Activated T-helper 17 cell treated with anti-CD3 and anti-CD28 coated beads, Interleukin-2, amount 50 U/mL, for 72 hours (primary cell): ENCODE data around the gene MRAS. TPM values are rescaled to one million over a fixed set of nuclear protein-coding genes. Genes with fewer than 3 reads are reported as not detected.
"Not testable (repeated sequence)": the region's sequence is repeated elsewhere in the genome, so short reads cannot be mapped to it uniquely, and the experiment has no call there.

Experiments used
- ATAC-seq: fragments of 150-1000 bp; cut with Tn5 transposase; replicated peaks from 2 replicates; pipeline ENCODE4 v1.10.0; 2021; ENCODE audit warnings: mild to moderate bottlenecking, moderate library complexity
- H3K27ac Mint-ChIP-seq: one replicate; pipeline ENCODE4 v1.8.0; 2022; ENCODE audit warnings: mixed read lengths
- H3K27me3 Mint-ChIP-seq: one replicate; pipeline ENCODE4 v1.8.0; 2022; ENCODE audit warnings: mixed read lengths
- H3K36me3 Mint-ChIP-seq: one replicate; pipeline ENCODE4 v1.8.0; 2022; ENCODE audit warnings: low read depth, mild to moderate bottlenecking, mixed read lengths
- H3K4me1 Mint-ChIP-seq: one replicate; pipeline ENCODE4 v1.8.0; 2022; ENCODE audit warnings: mixed read lengths
- H3K4me3 Mint-ChIP-seq: one replicate; pipeline ENCODE4 v1.8.0; 2022; ENCODE audit warnings: mild to moderate bottlenecking, mixed read lengths
- H3K9me3 Mint-ChIP-seq: one replicate; pipeline ENCODE4 v1.8.0; 2022; ENCODE audit warnings: mixed read lengths
- total RNA-seq, 2 donors: library from RNA; stranded (reverse); gene quantifications; one replicate each; pipeline ENCODE4 v1.2.3, GENCODE V29; 2022

Gene MRAS
- total RNA-seq, 2 donors from 2014 or later: 0.37 to 0.67 TPM

DNA sequence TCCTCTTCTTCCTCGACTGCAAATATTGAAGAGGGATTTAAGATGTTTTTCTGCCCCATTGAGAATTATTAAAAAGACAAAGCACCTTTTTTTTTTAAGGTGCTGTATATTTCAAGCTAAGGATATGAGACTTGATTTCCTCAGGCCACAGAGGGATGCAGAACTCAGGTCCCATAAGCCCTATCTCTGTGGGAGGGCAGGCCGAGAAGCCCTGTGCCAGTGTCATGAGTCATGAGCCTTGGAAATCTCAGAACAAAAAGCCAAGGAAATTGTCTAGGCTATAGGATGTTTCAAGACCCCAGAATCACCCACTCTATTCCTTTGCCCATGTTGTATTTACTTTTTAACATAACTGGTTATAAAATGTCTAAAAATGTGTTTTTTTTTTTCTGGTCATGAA is 93.4 kb downstream of the MRAS start:
- Mint-ChIP-seq H3K36me3 (no peaks in the 10 kb centered on the region), H3K27ac (no peak overlapping the region), H3K9me3 (no peaks in the 10 kb centered on the region), H3K4me3 (no peak overlapping the region), H3K27me3 (peaks cover 11% of the 10 kb centered on the region), H3K4me1 (no peaks in the 10 kb centered on the region)
- no peak for ATAC-seq

- H3K4me3 Mint-ChIP-seq: no peak overlapping the region
- H3K36me3 Mint-ChIP-seq: no peaks in the 10 kb centered on the region
- H3K9me3 Mint-ChIP-seq: no peaks in the 10 kb centered on the region
- peaks cover 6% of the 10 kb centered on the region for H3K27me3 Mint-ChIP-seq
- no peaks in the 10 kb centered on the region for H3K4me1 Mint-ChIP-seq
- H3K27ac Mint-ChIP-seq: no peak overlapping the region
- ATAC-seq: no peak
These were observed 94.1 kb downstream of the MRAS start for GRCh38 chr3:138442433-138442832.

DNA sequence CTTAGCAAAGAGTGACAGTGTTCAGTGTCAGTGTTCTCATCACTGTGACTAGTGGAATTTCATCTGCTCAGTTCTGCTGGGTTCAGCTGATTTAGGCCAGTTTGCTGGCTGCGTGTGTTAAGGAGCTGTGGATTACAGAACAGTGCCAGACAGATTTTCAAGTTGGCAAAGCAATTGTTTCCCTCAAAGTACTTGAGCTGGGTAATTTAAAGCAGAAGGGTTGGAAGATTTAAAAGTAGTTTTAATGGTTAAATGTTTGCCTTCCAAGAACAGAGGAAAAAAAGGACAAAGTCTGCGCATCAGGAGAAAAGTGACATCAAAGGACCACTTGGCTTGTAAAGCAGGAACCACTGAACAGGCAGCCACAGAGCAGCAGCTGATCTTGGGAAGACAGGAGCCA is 94.7 kb downstream of the MRAS start:
- Mint-ChIP-seq H3K27me3 (peaks cover 4% of the 10 kb centered on the region), H3K27ac (no peak overlapping the region), H3K9me3 (no peaks in the 10 kb centered on the region), H3K4me3 (no peak overlapping the region), H3K4me1 (no peaks in the 10 kb centered on the region), H3K36me3 (no peaks in the 10 kb centered on the region)
- no peak for ATAC-seq

- Mint-ChIP-seq H3K27ac (no peak overlapping the region), H3K4me3 (no peak overlapping the region), H3K9me3 (no peaks in the 10 kb centered on the region), H3K36me3 (no peaks in the 10 kb centered on the region), H3K27me3 (no peaks in the 10 kb centered on the region), H3K4me1 (no peaks in the 10 kb centered on the region)
- no peak for ATAC-seq
These were observed 95.4 kb downstream of the MRAS start for GRCh38 chr3:138443521-138444503.

DNA sequence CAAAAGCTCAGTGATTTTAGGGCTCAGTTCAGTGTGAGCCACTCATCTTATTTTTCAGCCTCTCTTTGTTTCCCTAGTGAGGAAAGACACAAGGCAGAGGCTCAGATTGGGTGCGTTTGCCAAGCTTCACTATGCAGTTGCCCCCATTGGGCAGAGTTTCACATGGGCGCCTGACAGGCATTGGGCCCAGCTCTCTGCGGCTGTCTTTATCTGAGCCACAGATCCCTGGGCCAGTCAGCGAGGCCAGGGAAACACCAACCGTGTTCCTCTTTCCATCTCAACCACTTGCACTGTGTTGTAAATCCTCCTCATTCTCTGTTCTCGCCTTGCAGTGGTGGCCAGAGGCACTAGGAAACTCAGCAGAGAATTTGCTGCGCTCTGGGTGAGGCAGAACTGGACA is 96.9 kb downstream of the MRAS start:
- no peak for ATAC-seq
- Mint-ChIP-seq H3K4me1 (no peaks in the 10 kb centered on the region), H3K36me3 (no peaks in the 10 kb centered on the region), H3K4me3 (no peak overlapping the region), H3K9me3 (no peaks in the 10 kb centered on the region), H3K27ac (no peak overlapping the region), H3K27me3 (no peaks in the 10 kb centered on the region)

DNA sequence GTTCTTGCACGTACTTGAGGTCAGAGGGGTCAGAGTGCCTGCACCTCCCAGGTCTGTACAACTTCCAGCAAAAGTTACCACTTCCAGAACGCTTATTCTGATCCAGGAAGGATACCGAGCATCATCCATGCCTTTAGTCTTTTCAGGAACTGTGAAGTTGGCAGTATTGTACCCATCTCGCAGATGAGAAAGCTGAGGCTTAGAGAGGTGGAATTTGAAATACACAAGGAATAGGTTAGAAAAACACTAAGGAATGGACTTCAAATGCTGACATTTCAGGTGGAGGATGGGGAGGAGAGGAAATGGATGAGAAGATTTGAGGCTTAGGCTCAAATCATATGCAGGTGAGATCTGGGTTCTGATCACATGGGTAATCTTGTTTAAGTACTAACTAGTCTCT is 97.3 kb downstream of the MRAS start:
- no peaks in the 10 kb centered on the region for H3K27me3 Mint-ChIP-seq
- H3K36me3 Mint-ChIP-seq: no peaks in the 10 kb centered on the region
- no peaks in the 10 kb centered on the region for H3K9me3 Mint-ChIP-seq
- H3K27ac Mint-ChIP-seq: no peak overlapping the region
- H3K4me3 Mint-ChIP-seq: no peak overlapping the region
- ATAC-seq: no peak
- no peaks in the 10 kb centered on the region for H3K4me1 Mint-ChIP-seq

DNA sequence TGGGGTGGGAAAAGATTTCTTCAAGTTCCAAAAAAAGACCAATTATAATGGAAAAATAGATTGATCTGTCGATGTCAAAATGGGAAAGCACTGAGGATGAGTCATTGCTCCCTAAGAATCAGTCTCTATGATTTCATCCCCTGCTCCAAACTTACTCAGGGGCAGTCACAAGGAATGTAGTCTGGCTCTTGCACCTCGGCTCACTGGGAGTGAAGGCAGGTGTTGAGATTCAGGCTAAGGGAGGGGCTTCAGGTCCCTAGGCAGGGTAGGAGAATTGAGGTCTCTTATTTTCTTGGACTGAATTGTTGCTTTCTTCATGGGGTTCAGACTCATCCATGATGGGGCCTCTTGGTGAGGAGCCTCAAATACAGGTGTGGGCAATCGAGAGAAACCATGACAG is 100.3 kb downstream of the MRAS start:
- no peaks in the 10 kb centered on the region for H3K36me3 Mint-ChIP-seq
- H3K4me1 Mint-ChIP-seq: no peaks in the 10 kb centered on the region
- ATAC-seq: no peak
- no peak overlapping the region for H3K27ac Mint-ChIP-seq
- H3K27me3 Mint-ChIP-seq: no peaks in the 10 kb centered on the region
- no peaks in the 10 kb centered on the region for H3K9me3 Mint-ChIP-seq
- H3K4me3 Mint-ChIP-seq: no peak overlapping the region

DNA sequence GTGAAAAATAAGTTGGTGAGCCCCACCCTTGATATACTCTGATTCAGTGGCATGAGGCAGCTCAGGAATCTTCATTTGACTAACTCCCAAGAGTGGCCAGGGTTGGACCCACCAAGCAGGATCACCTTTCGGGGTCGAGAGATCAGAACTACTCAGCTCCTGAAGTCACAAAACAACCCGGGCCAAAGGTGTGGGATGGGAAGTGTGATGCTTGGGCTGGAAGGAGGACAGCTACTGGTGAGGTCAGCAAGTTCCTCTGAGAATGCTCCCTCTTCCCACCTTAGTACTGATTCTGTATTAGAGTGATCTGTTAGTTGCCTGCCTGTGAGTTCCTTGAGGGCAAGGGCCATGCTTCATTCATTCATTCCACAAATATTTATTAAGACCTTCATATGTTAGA is 101.1 kb downstream of the MRAS start:
- Mint-ChIP-seq H3K27ac (no peak overlapping the region), H3K36me3 (no peaks in the 10 kb centered on the region), H3K9me3 (no peaks in the 10 kb centered on the region), H3K27me3 (no peaks in the 10 kb centered on the region), H3K4me3 (no peak overlapping the region), H3K4me1 (no peaks in the 10 kb centered on the region)
- ATAC-seq: no peak

- Mint-ChIP-seq H3K27ac (no peak overlapping the region), H3K9me3 (no peaks in the 10 kb centered on the region), H3K36me3 (no peaks in the 10 kb centered on the region), H3K27me3 (no peaks in the 10 kb centered on the region), H3K4me3 (no peak overlapping the region), H3K4me1 (no peaks in the 10 kb centered on the region)
- ATAC-seq: no peak
These were observed 101.8 kb downstream of the MRAS start for GRCh38 chr3:138450181-138450580.

GRCh38 chr3:138450704-138451424 is 102.5 kb downstream of the MRAS start:
- H3K4me3 Mint-ChIP-seq: no peak overlapping the region
- no peaks in the 10 kb centered on the region for H3K36me3 Mint-ChIP-seq
- peaks cover 3% of the 10 kb centered on the region for H3K4me1 Mint-ChIP-seq
- H3K9me3 Mint-ChIP-seq: no peaks in the 10 kb centered on the region
- H3K27ac Mint-ChIP-seq: no peak overlapping the region
- H3K27me3 Mint-ChIP-seq: no peaks in the 10 kb centered on the region
- ATAC-seq: no peak

DNA sequence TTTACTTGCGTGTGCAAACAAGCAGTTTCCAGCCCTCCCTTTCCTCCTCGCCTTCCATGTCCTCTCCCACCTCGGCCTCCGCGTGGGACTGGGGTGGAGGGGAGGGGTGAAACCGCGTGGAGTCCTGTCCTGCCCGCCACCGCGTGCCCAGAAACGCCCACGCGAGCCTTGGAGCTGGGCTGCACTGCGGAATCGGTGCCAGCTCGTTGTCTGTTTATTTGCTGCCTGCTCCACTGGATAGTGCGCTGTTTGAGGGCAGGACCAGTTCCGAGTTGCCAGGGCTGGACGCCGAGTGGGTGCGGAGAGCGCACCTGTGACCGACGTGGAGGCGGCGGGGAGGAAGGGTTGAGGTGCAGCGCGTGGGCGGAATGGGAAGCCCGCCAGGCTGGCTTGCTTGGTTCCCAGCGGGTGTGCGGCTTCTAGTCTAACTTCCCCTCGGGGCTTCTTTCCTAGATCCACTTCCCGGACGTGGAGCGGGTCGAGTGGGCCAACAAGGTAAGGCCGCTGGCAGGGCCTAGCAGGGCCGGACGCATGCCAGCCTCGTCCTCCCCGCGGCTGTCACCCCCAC is 103.3 kb downstream of the MRAS start:
- no peak for ATAC-seq
- Mint-ChIP-seq H3K27ac (no peak overlapping the region), H3K36me3 (no peaks in the 10 kb centered on the region), H3K4me1 (peaks cover 6% of the 10 kb centered on the region), H3K9me3 (no peaks in the 10 kb centered on the region), H3K27me3 (no peaks in the 10 kb centered on the region), H3K4me3 (no peak overlapping the region)

GRCh38 chr3:138452436-138452835 is 104.1 kb downstream of the MRAS start:
- H3K27ac Mint-ChIP-seq: no peak overlapping the region
- no peak for ATAC-seq
- H3K27me3 Mint-ChIP-seq: no peaks in the 10 kb centered on the region
- no peak overlapping the region for H3K4me3 Mint-ChIP-seq
- H3K36me3 Mint-ChIP-seq: no peaks in the 10 kb centered on the region
- H3K4me1 Mint-ChIP-seq: peaks cover 6% of the 10 kb centered on the region
- H3K9me3 Mint-ChIP-seq: no peaks in the 10 kb centered on the region

DNA sequence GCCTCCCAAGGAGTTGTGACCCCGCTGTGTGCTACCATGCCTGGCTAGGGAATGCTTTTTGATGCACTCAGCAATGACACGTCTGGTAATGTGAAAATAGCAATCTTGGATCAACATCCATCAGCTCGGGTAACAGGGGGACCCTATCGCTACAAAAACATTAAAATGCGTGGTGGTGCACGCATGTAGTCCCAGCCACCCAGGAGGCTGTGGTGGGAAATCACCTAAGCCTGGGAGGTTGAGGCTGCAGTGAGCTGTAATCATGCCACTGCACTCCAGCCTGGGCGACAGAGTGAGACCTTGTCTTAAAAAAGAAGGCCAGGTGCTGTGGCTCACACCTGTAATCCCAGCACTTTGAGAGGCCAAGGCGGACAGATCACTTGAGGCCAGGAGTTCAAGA is 105.6 kb downstream of the MRAS start:
- not testable (repeated sequence) for H3K27ac Mint-ChIP-seq, H3K4me3 Mint-ChIP-seq, H3K27me3 Mint-ChIP-seq, H3K9me3 Mint-ChIP-seq, H3K36me3 Mint-ChIP-seq, ATAC-seq, H3K4me1 Mint-ChIP-seq
